NCI-H526 treated with DMSO at 0.1 percent for 48 hours (cell line): ENCODE data around the gene STXBP6.

Experiments used
- DNase-seq: peaks from one replicate; lab custom pipeline; 2025; lab: John Stamatoyannopoulos, UW

The STXBP6 gene

GRCh38 chr14:25052385-25052784 is 2.4 kb upstream of the STXBP6 start:
- no peak for DNase-seq

GRCh38 chr14:25050269-25051150 is 563 bp upstream of the STXBP6 start:
- no peak for DNase-seq

- no peak for DNase-seq
Observed at GRCh38 chr14:25049093-25049567, 817 bp downstream of the STXBP6 start.

- no peak for DNase-seq
Observed at GRCh38 chr14:25048170-25049016, 1.6 kb downstream of the STXBP6 start.

GRCh38 chr14:25046301-25046943 is 3.5 kb downstream of the STXBP6 start:
- DNase-seq: no peak

- no peak for DNase-seq
Observed at GRCh38 chr14:25044106-25044698, 5.7 kb downstream of the STXBP6 start.

GRCh38 chr14:25042362-25043299 is 7.3 kb downstream of the STXBP6 start:
- no peak for DNase-seq

- DNase-seq: no peak
Observed at GRCh38 chr14:25041898-25042297, 8.0 kb downstream of the STXBP6 start.

- DNase-seq: no peak
Observed at GRCh38 chr14:25041484-25041883, 8.5 kb downstream of the STXBP6 start.

GRCh38 chr14:25039933-25040332 is 10.0 kb downstream of the STXBP6 start:
- no peak for DNase-seq

GRCh38 chr14:25038044-25038668 is 11.8 kb downstream of the STXBP6 start:
- no peak for DNase-seq

GRCh38 chr14:25037032-25037431 is 12.9 kb downstream of the STXBP6 start:
- no peak for DNase-seq

- no peak for DNase-seq
Observed at GRCh38 chr14:25034803-25035681, 14.9 kb downstream of the STXBP6 start.

GRCh38 chr14:25033358-25033757 is 16.6 kb downstream of the STXBP6 start:
- DNase-seq: no peak

- DNase-seq: no peak
Observed at GRCh38 chr14:25032092-25032784, 17.7 kb downstream of the STXBP6 start.

- DNase-seq: no peak
Observed at GRCh38 chr14:25026476-25027137, 23.3 kb downstream of the STXBP6 start.

- DNase-seq: no peak
Observed at GRCh38 chr14:25019892-25020291, 30.1 kb downstream of the STXBP6 start.

- no peak for DNase-seq
Observed at GRCh38 chr14:25017562-25017961, 32.4 kb downstream of the STXBP6 start.
